Hepatocyte (in vitro differentiated cells): ENCODE data around the gene PKN3. TPM values are rescaled to one million over a fixed set of nuclear protein-coding genes. Genes with fewer than 3 reads are reported as not detected.

Experiments used
- DNase-seq: peaks from one replicate; pipeline ENCODE4 v3.0.0-alpha.2; 2016; ENCODE audit warnings: low spot score
- H2AFZ ChIP-seq: fragments of 200-600 bp; sonication (generic); 2 replicates; pipeline ENCODE4 v1.6.0; 2016; ENCODE audit warnings: antibody characterized with exemption, mild to moderate bottlenecking
- H3K27ac ChIP-seq: fragments of 200-600 bp; sonication (generic); 2 replicates; pipeline ENCODE4 v1.5.1; 2016; ENCODE audit warnings: mild to moderate bottlenecking
- H3K27me3 ChIP-seq: fragments of 200-600 bp; sonication (generic); 2 replicates; pipeline ENCODE4 v1.6.1; 2016
- H3K36me3 ChIP-seq: fragments of 200-600 bp; sonication (generic); replicated peaks from 2 replicates; pipeline ENCODE4 v1.5.1; 2016; ENCODE audit warnings: low read depth; ENCODE audit not compliant: insufficient read depth
- H3K4me1 ChIP-seq: fragments of 200-600 bp; sonication (generic); 2 replicates; pipeline ENCODE4 v1.5.1; 2016; ENCODE audit warnings: mild to moderate bottlenecking, moderate library complexity; ENCODE audit not compliant: insufficient read depth
- H3K4me2 ChIP-seq: fragments of 200-600 bp; sonication (generic); 2 replicates; pipeline ENCODE4 v1.6.0; 2016
- H3K4me3 ChIP-seq: fragments of 200-600 bp; sonication (generic); 2 replicates; pipeline ENCODE4 v1.5.1; 2016; ENCODE audit warnings: mild to moderate bottlenecking
- H3K79me2 ChIP-seq: fragments of 200-600 bp; sonication (generic); 2 replicates; pipeline ENCODE4 v1.6.0; 2017; ENCODE audit warnings: mild to moderate bottlenecking
- H3K9me2 ChIP-seq: fragments of 200-600 bp; sonication (generic); replicated peaks from 2 replicates; pipeline ENCODE4 v1.6.0; 2017; ENCODE audit warnings: mild to moderate bottlenecking; ENCODE audit not compliant: insufficient read depth
- H3K9me3 ChIP-seq: fragments of 200-600 bp; sonication (generic); 2 replicates; pipeline ENCODE4 v1.5.1; 2016; ENCODE audit warnings: low read depth, mild to moderate bottlenecking
- H4K20me1 ChIP-seq: fragments of 200-600 bp; sonication (generic); 2 replicates; pipeline ENCODE4 v1.6.0; 2016; ENCODE audit warnings: mild to moderate bottlenecking; ENCODE audit not compliant: insufficient read depth, poor library complexity, severe bottlenecking
- EZH2 ChIP-seq: fragments of 200-600 bp; sonication (generic); IDR thresholded peaks from 2 replicates; pipeline ENCODE4 v1.6.1; 2016; ENCODE audit warnings: antibody characterized with exemption, mild to moderate bottlenecking, borderline replicate concordance
- EZH2phosphoT487 ChIP-seq: fragments of 200-600 bp; sonication (generic); IDR thresholded peaks from one replicate; pipeline ENCODE4 v1.6.1; 2018; ENCODE audit warnings: antibody characterized with exemption, mild to moderate bottlenecking, low read depth, moderate library complexity; ENCODE audit not compliant: unreplicated experiment, severe bottlenecking
- WGBS: methylation state at CpG from one replicate; pipeline ENCODE4 v1.1.6; 2016; ENCODE audit warnings: low lambda C conversion rate; ENCODE audit errors: missing lambda C conversion rate; 5-methylcytosine and 5-hydroxymethylcytosine counted together
- polyA plus RNA-seq: library from polyadenylated mRNA; unstranded; fragments of >200 nt; fragmentation: Nextera tagmentation; extraction: Ambion mirVana; gene quantifications from 2 replicates; pipeline ENCODE4 v1.2.1, GENCODE V29; 2016
- total RNA-seq: library from RNA; depleted of rRNA; stranded (reverse); fragments of >200 nt; gene quantifications from 2 replicates; pipeline ENCODE4 v1.2.3, GENCODE V29; 2014
- TF ChIP-seq, protein P1 (sequence below): fragments of 200-600 bp; sonication (generic); IDR thresholded peaks from 2 replicates; pipeline ENCODE4 v1.5.1; 2016; ENCODE audit warnings: antibody characterized with exemption, mild to moderate bottlenecking; ENCODE audit not compliant: poor library complexity

Gene PKN3
- total RNA-seq (4.0 and 4.5 TPM in 2 replicates), polyA plus RNA-seq (3.7 and 9.4 TPM in 2 replicates)

DNA sequence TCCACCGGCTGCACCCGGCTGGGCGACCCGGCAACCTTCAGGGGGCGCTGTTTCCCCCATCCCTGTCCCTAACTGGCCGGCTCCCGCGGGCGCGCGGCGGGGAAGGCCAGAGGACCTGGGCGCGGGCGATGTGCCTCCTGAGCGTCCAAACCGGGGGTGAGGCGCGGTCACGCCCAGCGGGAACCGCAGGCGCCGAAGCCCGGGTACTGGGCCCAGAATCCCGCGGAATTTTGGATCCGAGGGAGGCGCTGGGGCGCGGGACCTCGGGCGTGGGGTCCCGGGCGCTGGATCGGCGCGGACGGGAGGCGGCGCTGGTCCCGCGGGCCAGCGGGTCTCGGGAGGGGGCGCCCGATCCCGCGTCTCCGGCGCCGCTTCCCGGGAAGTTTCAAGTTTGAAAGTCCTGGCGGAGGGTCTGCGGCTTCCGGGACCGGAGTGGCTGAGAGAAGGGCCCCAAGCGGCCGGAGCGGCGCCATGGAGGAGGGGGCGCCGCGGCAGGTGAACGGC is at the start of gene PKN3:
TSS of gene PKN3 (plus strand) at position 59 of the 504 bp plus-strand sequence. CDS start at position 472, 413 bp downstream.
- no peaks in the 10 kb centered on the region for H4K20me1 ChIP-seq
- no peak for TF ChIP-seq EZH2phosphoT487
- TF ChIP-seq, protein P1, sequence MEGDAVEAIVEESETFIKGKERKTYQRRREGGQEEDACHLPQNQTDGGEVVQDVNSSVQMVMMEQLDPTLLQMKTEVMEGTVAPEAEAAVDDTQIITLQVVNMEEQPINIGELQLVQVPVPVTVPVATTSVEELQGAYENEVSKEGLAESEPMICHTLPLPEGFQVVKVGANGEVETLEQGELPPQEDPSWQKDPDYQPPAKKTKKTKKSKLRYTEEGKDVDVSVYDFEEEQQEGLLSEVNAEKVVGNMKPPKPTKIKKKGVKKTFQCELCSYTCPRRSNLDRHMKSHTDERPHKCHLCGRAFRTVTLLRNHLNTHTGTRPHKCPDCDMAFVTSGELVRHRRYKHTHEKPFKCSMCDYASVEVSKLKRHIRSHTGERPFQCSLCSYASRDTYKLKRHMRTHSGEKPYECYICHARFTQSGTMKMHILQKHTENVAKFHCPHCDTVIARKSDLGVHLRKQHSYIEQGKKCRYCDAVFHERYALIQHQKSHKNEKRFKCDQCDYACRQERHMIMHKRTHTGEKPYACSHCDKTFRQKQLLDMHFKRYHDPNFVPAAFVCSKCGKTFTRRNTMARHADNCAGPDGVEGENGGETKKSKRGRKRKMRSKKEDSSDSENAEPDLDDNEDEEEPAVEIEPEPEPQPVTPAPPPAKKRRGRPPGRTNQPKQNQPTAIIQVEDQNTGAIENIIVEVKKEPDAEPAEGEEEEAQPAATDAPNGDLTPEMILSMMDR: peak; percentile 83
- H3K9me3 ChIP-seq: no peaks in the 10 kb centered on the region
- DNase-seq: peak; percentile 94
- no peaks in the 10 kb centered on the region for H3K27me3 ChIP-seq
- H3K79me2 ChIP-seq: no peaks in the 10 kb centered on the region
- no peaks in the 10 kb centered on the region for H3K9me2 ChIP-seq
- H3K27ac ChIP-seq: peak within 1 kb of the TSS; percentile 78
- peak within 1 kb of the TSS; percentile 99 for H3K4me3 ChIP-seq
- WGBS: under 1% methylated on average over 51 of the region's 65 CpGs
- peak within 1 kb of the TSS; percentile 97 for H2AFZ ChIP-seq
- H3K4me2 ChIP-seq: peak within 1 kb of the TSS; percentile 97
- no peaks in the 10 kb centered on the region for H3K4me1 ChIP-seq
- no peaks in the 10 kb centered on the region for H3K36me3 ChIP-seq

DNA sequence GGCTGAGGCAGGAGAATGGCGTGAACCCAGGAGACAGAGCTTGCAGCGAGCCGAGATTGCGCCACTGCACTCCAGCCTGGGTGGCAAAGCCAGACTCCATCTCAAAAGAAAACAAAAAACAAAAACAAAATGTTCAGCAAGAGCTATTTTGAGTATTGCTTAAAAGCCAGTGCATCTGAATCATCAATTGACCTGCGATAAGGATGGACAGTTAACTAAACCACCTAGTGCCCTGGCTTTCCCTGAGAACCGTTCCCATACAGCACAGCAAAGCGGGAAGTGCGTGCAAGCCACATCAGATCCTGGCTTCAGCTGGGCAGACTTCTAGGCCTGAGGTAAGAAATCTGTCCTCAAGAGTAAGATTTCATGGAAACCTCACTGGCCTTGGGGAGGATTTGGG is 48.4 kb upstream of the PKN3 start:
- Histone ChIP-seq H3K79me2 (peaks cover 16% of the 10 kb centered on the region), H3K4me3 (no peak overlapping the region), H4K20me1 (no peaks in the 10 kb centered on the region), H3K9me2 (no peaks in the 10 kb centered on the region), H3K4me2 (no peak overlapping the region), H2AFZ (no peak overlapping the region), H3K27ac (no peak overlapping the region), H3K27me3 (no peaks in the 10 kb centered on the region), H3K9me3 (no peaks in the 10 kb centered on the region), H3K4me1 (no peaks in the 10 kb centered on the region), H3K36me3 (no peaks in the 10 kb centered on the region)
- no peak for DNase-seq
- WGBS: 94% methylated on average over 8 of the region's 8 CpGs
- TF ChIP-seq, protein P1: no peak
- TF ChIP-seq EZH2: no peak
- no peak for TF ChIP-seq EZH2phosphoT487

DNA sequence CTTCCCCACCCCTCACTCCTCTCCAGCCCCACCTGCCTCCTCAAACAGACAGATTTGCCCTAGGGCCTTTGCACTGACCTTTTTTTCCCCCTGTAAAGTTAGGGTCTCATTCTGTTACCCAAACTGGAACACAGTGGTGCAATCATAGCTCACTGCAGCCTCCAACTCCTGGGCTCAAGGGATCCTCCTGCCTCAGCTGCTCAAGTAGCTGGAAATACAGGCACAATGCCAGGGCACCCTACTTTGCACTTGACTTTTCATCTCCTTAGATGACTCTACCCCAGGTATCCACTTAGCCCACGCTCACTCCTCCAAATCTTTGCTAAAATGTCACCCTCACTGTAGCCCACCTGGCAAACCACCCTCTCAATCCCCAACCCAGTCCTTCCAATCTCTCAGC is 47.8 kb upstream of the PKN3 start:
- no peaks in the 10 kb centered on the region for H3K4me1 ChIP-seq
- TF ChIP-seq EZH2: no peak
- TF ChIP-seq EZH2phosphoT487: no peak
- TF ChIP-seq, protein P1: no peak
- H3K27ac ChIP-seq: no peak overlapping the region
- DNase-seq: no peak
- no peaks in the 10 kb centered on the region for H3K9me2 ChIP-seq
- H3K4me3 ChIP-seq: no peak overlapping the region
- no peaks in the 10 kb centered on the region for H4K20me1 ChIP-seq
- H3K4me2 ChIP-seq: no peak overlapping the region
- 85% methylated on average over 1 of the region's 1 CpG for WGBS
- H3K79me2 ChIP-seq: peaks cover 14% of the 10 kb centered on the region
- no peaks in the 10 kb centered on the region for H3K9me3 ChIP-seq
- no peaks in the 10 kb centered on the region for H3K27me3 ChIP-seq
- H2AFZ ChIP-seq: no peak overlapping the region
- H3K36me3 ChIP-seq: no peaks in the 10 kb centered on the region
